B cell (primary cell): ENCODE data around the gene PNPO. TPM values are rescaled to one million over a fixed set of nuclear protein-coding genes. Genes with fewer than 3 reads are reported as not detected.

ENCODE experiments used
- ATAC-seq: fragments of 200-7000 bp; cut with Tn5 transposase; one replicate; pipeline ENCODE4 v1.10.0; 2021; ENCODE audit warnings: low read depth, mild to moderate bottlenecking, moderate number of reproducible peaks, moderate library complexity
- CTCF ChIA-PET: fragments of 350-600 bp; sonication (Branson Sonifier 250); formaldehyde crosslinking; loops from one replicate; lab custom pipeline; 2021; ENCODE audit warnings: antibody characterized with exemption, inconsistent platforms; lab: Charles Lee
- POLR2A ChIA-PET: fragments of 350-600 bp; sonication (Branson Sonifier 250); formaldehyde crosslinking; loops from one replicate; lab custom pipeline; 2021; ENCODE audit warnings: antibody characterized with exemption; lab: Charles Lee
- DNase-seq: peaks from one replicate; pipeline ENCODE4 v3.0.0; 2013
- H2AFZ ChIP-seq: 2 replicates; pipeline ENCODE4 v1.6.1; 2012; ENCODE audit warnings: mild to moderate bottlenecking, low read depth, low read length; ENCODE audit not compliant: insufficient read depth, poor library complexity, severe bottlenecking
- H3K27ac ChIP-seq, 2 donors: 1 replicate in 1 of 2; 2 replicates in 1 of 2; pipeline ENCODE4 v1.5.1; 2012 to 2013; ENCODE audit warnings: low read length in 2 of 2, mild to moderate bottlenecking in 2 of 2, moderate library complexity in 1 of 2
- H3K27me3 ChIP-seq, 4 experiments: fragments of 200-600 bp in 1 of 4; sonication (generic) in 1 of 4; replicated peaks in 1 of 4; 1 replicate in 2 of 4; 2 replicates in 2 of 4; pipeline versions ENCODE4 v1.6.1 to v1.7.0; 2013 to 2016; ENCODE audit warnings: low read length in 3 of 4, mild to moderate bottlenecking in 2 of 4, mixed read lengths in 1 of 4, moderate library complexity in 1 of 4; ENCODE audit not compliant: insufficient read depth in 4 of 4, control insufficient read depth in 3 of 4; ENCODE audit errors: control extremely low read depth in 1 of 4
- H3K36me3 ChIP-seq, 2 experiments: replicated peaks in 1 of 2; 1 replicate in 1 of 2; 2 replicates in 1 of 2; pipeline versions ENCODE4 v1.6.1 to v1.7.1; 2013; ENCODE audit warnings: low read length in 1 of 2; ENCODE audit not compliant: insufficient read depth in 2 of 2, control insufficient read depth in 1 of 2; ENCODE audit errors: control extremely low read depth in 1 of 2, extremely low read depth in 1 of 2
- H3K4me1 ChIP-seq, 2 donors: fragments of 200-600 bp in 1 of 2; sonication (generic) in 1 of 2; 1 replicate in 1 of 2; 2 replicates in 1 of 2; pipeline versions ENCODE4 v1.5.1 to v1.6.1; 2013 to 2017; ENCODE audit warnings: low read length in 2 of 2; ENCODE audit not compliant: control insufficient read depth in 2 of 2, insufficient read depth in 2 of 2
- H3K4me2 ChIP-seq: replicated peaks from 2 replicates; pipeline ENCODE3; 2012; ENCODE audit warnings: mild to moderate bottlenecking, low read depth, low read length; ENCODE audit not compliant: poor library complexity, severe bottlenecking
- H3K4me3 ChIP-seq, 5 experiments: fragments of 200-600 bp in 1 of 5; sonication (generic) in 1 of 5; 1 replicate in 3 of 5; 2 replicates in 2 of 5; pipeline versions ENCODE4 v1.5.1 to v1.7.0; 2011 to 2016; ENCODE audit warnings: low read length in 4 of 5, mild to moderate bottlenecking in 4 of 5, low read depth in 2 of 5, control low read depth in 1 of 5, moderate library complexity in 1 of 5; ENCODE audit not compliant: insufficient read depth in 1 of 5; ENCODE audit errors: control extremely low read depth in 1 of 5, extremely low read depth in 1 of 5
- H3K79me2 ChIP-seq: fragments of 200-600 bp; sonication (generic); one replicate; pipeline ENCODE4 v1.6.0; 2016; ENCODE audit warnings: low read length; ENCODE audit not compliant: control insufficient read depth, insufficient read depth
- H3K9ac ChIP-seq: fragments of 200-600 bp; sonication (generic); 2 replicates; pipeline ENCODE4 v1.6.1; 2017; ENCODE audit warnings: mild to moderate bottlenecking, low read length, moderate library complexity
- H3K9me3 ChIP-seq, 3 donors: one replicate each; pipeline versions ENCODE4 v1.6.1 to v1.7.1; 2013; ENCODE audit warnings: low read length in 2 of 3; ENCODE audit not compliant: control insufficient read depth in 2 of 3, insufficient read depth in 1 of 3; ENCODE audit errors: control extremely low read depth in 1 of 3
- H4K20me1 ChIP-seq: 2 replicates; pipeline ENCODE4 v1.6.0; 2012; ENCODE audit warnings: mild to moderate bottlenecking, low read length; ENCODE audit not compliant: insufficient read depth, control insufficient read depth, poor library complexity, severe bottlenecking
- H3K27ac Mint-ChIP-seq: one replicate; pipeline ENCODE4 v1.8.0; 2021; ENCODE audit warnings: mixed read lengths
- H3K27me3 Mint-ChIP-seq: one replicate; pipeline ENCODE4 v1.8.0; 2021; ENCODE audit warnings: mixed read lengths
- H3K4me1 Mint-ChIP-seq: one replicate; pipeline ENCODE4 v1.8.0; 2021; ENCODE audit warnings: mixed read lengths
- H3K4me3 Mint-ChIP-seq: one replicate; pipeline ENCODE4 v1.8.0; 2021; ENCODE audit warnings: mixed read lengths
- H3K9me3 Mint-ChIP-seq: one replicate; pipeline ENCODE4 v1.8.0; 2022; ENCODE audit warnings: mixed read lengths; ENCODE audit not compliant: insufficient read depth
- EZH2 ChIP-seq: IDR thresholded peaks from 2 replicates; pipeline ENCODE4 v1.6.1; 2012; ENCODE audit warnings: borderline replicate concordance, low read depth, mild to moderate bottlenecking, moderate library complexity, low read length; ENCODE audit not compliant: insufficient read depth, poor library complexity, severe bottlenecking
- WGBS: methylation state at CpG from one replicate; pipeline ENCODE4 v1.1.5; 2013; ENCODE audit warnings: missing lambda C conversion rate; ENCODE audit not compliant: insufficient coverage; 5-methylcytosine and 5-hydroxymethylcytosine counted together
- intact Hi-C: fragments of 100-400 bp; cut with micrococcal nuclease; formaldehyde crosslinking; loops from one replicate; pipeline ENCODE4 v1.10.0; 2022
- polyA plus RNA-seq: library from polyadenylated mRNA; depleted of rRNA; stranded (reverse); fragments of >200 nt; gene quantifications from 2 replicates; pipeline ENCODE4 v1.2.3, GENCODE V29; 2012
- total RNA-seq, 2 donors: library from RNA; stranded (reverse); fragments of 120-200 nt in 1 of 2; gene quantifications; 1 replicate in 1 of 2; 2 replicates in 1 of 2; pipeline versions ENCODE4 v1.2.3 to v1.2.4, GENCODE V29; 2013 to 2022
- TF ChIP-seq, protein P1 (sequence below): fragments of 200-600 bp; IDR thresholded peaks from one replicate; pipeline ENCODE4 v1.8.0; 2022; ENCODE audit warnings: antibody characterized with exemption, mild to moderate bottlenecking

Gene PNPO
- total and polyA plus RNA-seq, 2 donors (not counting 1 experiment from before 2014, with no cell fraction given): 8.0 to 14.7 TPM

GRCh38 chr17:47982091-47982617 is 40.8 kb downstream of the PNPO start:
- H3K36me3 ChIP-seq: peaks cover 2 to 58% of the 10 kb centered on the region in 2 experiments
- Mint-ChIP-seq H3K27ac (no peak overlapping the region), H3K27me3 (no peaks in the 10 kb centered on the region), H3K4me1 (no peaks in the 10 kb centered on the region), H3K9me3 (no peaks in the 10 kb centered on the region), H3K4me3 (no peak overlapping the region)
- no peaks in the 10 kb centered on the region for H3K4me1 ChIP-seq
- H3K79me2 ChIP-seq: no peaks in the 10 kb centered on the region
- POLR2A ChIA-PET: interaction anchor here (0.6 kb wide), 1 partner anchor 30 kb away, joined by 8 read pairs; no protein-coding TSS in a partner anchor
- TF ChIP-seq EZH2: no peak
- TF ChIP-seq, protein P1, sequence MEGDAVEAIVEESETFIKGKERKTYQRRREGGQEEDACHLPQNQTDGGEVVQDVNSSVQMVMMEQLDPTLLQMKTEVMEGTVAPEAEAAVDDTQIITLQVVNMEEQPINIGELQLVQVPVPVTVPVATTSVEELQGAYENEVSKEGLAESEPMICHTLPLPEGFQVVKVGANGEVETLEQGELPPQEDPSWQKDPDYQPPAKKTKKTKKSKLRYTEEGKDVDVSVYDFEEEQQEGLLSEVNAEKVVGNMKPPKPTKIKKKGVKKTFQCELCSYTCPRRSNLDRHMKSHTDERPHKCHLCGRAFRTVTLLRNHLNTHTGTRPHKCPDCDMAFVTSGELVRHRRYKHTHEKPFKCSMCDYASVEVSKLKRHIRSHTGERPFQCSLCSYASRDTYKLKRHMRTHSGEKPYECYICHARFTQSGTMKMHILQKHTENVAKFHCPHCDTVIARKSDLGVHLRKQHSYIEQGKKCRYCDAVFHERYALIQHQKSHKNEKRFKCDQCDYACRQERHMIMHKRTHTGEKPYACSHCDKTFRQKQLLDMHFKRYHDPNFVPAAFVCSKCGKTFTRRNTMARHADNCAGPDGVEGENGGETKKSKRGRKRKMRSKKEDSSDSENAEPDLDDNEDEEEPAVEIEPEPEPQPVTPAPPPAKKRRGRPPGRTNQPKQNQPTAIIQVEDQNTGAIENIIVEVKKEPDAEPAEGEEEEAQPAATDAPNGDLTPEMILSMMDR: no peak
- H3K9me3 ChIP-seq: no peaks in the 10 kb centered on the region
- no peak overlapping the region for H3K27ac ChIP-seq
- 84% methylated on average over 4 of the region's 14 CpGs for WGBS
- CTCF ChIA-PET: no interaction called here
- H3K9ac ChIP-seq: no peak overlapping the region
- intact Hi-C loops: no loop called here
- no peak for DNase-seq
- no peaks in the 10 kb centered on the region for H4K20me1 ChIP-seq
- no peak for ATAC-seq
- no peak overlapping the region for H2AFZ ChIP-seq
- no peaks in the 10 kb centered on the region for H3K27me3 ChIP-seq
- H3K4me3 ChIP-seq: no peak overlapping the region
- no peak overlapping the region for H3K4me2 ChIP-seq

GRCh38 chr17:47982645-47983390 is 41.4 kb downstream of the PNPO start:
- Mint-ChIP-seq H3K27me3 (no peaks in the 10 kb centered on the region), H3K9me3 (no peaks in the 10 kb centered on the region), H3K4me1 (no peaks in the 10 kb centered on the region), H3K4me3 (no peak overlapping the region), H3K27ac (no peak overlapping the region)
- Histone ChIP-seq H3K27ac (no peak overlapping the region), H4K20me1 (no peaks in the 10 kb centered on the region), H3K27me3 (no peaks in the 10 kb centered on the region), H3K4me3 (no peak overlapping the region), H2AFZ (no peak overlapping the region), H3K4me1 (no peaks in the 10 kb centered on the region), H3K79me2 (no peaks in the 10 kb centered on the region), H3K9me3 (no peaks in the 10 kb centered on the region), H3K9ac (no peak overlapping the region), H3K4me2 (no peak overlapping the region), H3K36me3 (peaks cover 2 to 53% of the 10 kb centered on the region in 2 experiments)
- ChIA-PET CTCF (no interaction called here), POLR2A (interaction anchor here (0.6 kb wide), 1 partner anchor 30 kb away, joined by 8 read pairs; no protein-coding TSS in a partner anchor)
- 79% methylated on average over 8 of the region's 9 CpGs for whole genome bisulfite sequencing
- TF ChIP-seq EZH2: no peak
- TF ChIP-seq, protein P1: no peak
- intact Hi-C loops: no loop called here
- DNase-seq (no peak), ATAC-seq (no peak)
